MM.1S (cell line): Measurements from ENCODE around the gene MSH5.

Experiments used
- DNase-seq: peaks from one replicate; pipeline ENCODE4 v3.0.0-alpha.2; 2015
- H2AFZ ChIP-seq: fragments of 300-600 bp; sonication (generic); 2 replicates; pipeline ENCODE4 v1.6.0; 2016; ENCODE audit warnings: antibody characterized with exemption, low read length
- H3F3A ChIP-seq: fragments of 300-600 bp; sonication (generic); 2 replicates; pipeline ENCODE4 v1.6.1; 2016; ENCODE audit warnings: mild to moderate bottlenecking, antibody characterized with exemption, low read length, moderate library complexity, mixed read lengths; ENCODE audit not compliant: insufficient read depth
- H3K27ac ChIP-seq: fragments of 300-600 bp; sonication (generic); 2 replicates; pipeline ENCODE4 v1.5.1; 2016; ENCODE audit warnings: mild to moderate bottlenecking, low read length
- H3K27me3 ChIP-seq: fragments of 300-600 bp; sonication (generic); replicated peaks from 2 replicates; pipeline ENCODE4 v1.6.0; 2016; ENCODE audit warnings: low read length; ENCODE audit not compliant: insufficient read depth
- H3K36me3 ChIP-seq: fragments of 300-600 bp; sonication (generic); replicated peaks from 2 replicates; pipeline ENCODE4 v1.6.1; 2016; ENCODE audit warnings: mild to moderate bottlenecking, low read length, mixed read lengths; ENCODE audit not compliant: insufficient read depth
- H3K4me1 ChIP-seq: fragments of 300-600 bp; sonication (generic); 2 replicates; pipeline ENCODE4 v1.6.1; 2016; ENCODE audit warnings: low read length, mixed read lengths
- H3K4me2 ChIP-seq: fragments of 300-600 bp; sonication (generic); 2 replicates; pipeline ENCODE4 v1.6.0; 2016; ENCODE audit warnings: low read depth, low read length
- H3K4me3 ChIP-seq: fragments of 300-600 bp; sonication (generic); 2 replicates; pipeline ENCODE4 v1.5.1; 2016; ENCODE audit warnings: low read length, mixed read lengths
- H3K79me2 ChIP-seq: fragments of 300-600 bp; sonication (generic); 2 replicates; pipeline ENCODE4 v1.6.1; 2016; ENCODE audit warnings: mixed run types, low read length, mixed read lengths
- H3K9ac ChIP-seq: fragments of 300-600 bp; sonication (generic); 2 replicates; pipeline ENCODE4 v1.6.1; 2016; ENCODE audit warnings: low read length, mixed read lengths
- H3K9me2 ChIP-seq: fragments of 300-600 bp; sonication (generic); replicated peaks from 2 replicates; pipeline ENCODE4 v1.6.1; 2016; ENCODE audit warnings: mild to moderate bottlenecking, low read length, mixed read lengths; ENCODE audit not compliant: insufficient read depth
- H3K9me3 ChIP-seq: fragments of 300-600 bp; sonication (generic); replicated peaks from 2 replicates; pipeline ENCODE4 v1.6.1; 2016; ENCODE audit warnings: mild to moderate bottlenecking, low read length, mixed read lengths; ENCODE audit not compliant: insufficient read depth
- H4K20me1 ChIP-seq: fragments of 300-600 bp; sonication (generic); 2 replicates; pipeline ENCODE4 v1.6.1; 2016; ENCODE audit warnings: mild to moderate bottlenecking, low read length, moderate library complexity, mixed read lengths; ENCODE audit not compliant: insufficient read depth
- CTCF ChIP-seq: fragments of 300-600 bp; sonication (generic); IDR thresholded peaks from 2 replicates; pipeline ENCODE4 v1.5.1; 2016; ENCODE audit warnings: antibody characterized with exemption, low read length, mixed read lengths
- EZH2 ChIP-seq: fragments of 300-600 bp; sonication (generic); optimal IDR thresholded peaks from 2 replicates; pipeline ENCODE3; 2017; ENCODE audit warnings: low read depth, mild to moderate bottlenecking, antibody characterized with exemption, low read length, mixed read lengths
- EZH2phosphoT487 ChIP-seq: fragments of 300-600 bp; sonication (generic); IDR thresholded peaks from 2 replicates; pipeline ENCODE4 v1.6.1; 2018; ENCODE audit warnings: antibody characterized with exemption, low read length

MSH5 gene

DNA sequence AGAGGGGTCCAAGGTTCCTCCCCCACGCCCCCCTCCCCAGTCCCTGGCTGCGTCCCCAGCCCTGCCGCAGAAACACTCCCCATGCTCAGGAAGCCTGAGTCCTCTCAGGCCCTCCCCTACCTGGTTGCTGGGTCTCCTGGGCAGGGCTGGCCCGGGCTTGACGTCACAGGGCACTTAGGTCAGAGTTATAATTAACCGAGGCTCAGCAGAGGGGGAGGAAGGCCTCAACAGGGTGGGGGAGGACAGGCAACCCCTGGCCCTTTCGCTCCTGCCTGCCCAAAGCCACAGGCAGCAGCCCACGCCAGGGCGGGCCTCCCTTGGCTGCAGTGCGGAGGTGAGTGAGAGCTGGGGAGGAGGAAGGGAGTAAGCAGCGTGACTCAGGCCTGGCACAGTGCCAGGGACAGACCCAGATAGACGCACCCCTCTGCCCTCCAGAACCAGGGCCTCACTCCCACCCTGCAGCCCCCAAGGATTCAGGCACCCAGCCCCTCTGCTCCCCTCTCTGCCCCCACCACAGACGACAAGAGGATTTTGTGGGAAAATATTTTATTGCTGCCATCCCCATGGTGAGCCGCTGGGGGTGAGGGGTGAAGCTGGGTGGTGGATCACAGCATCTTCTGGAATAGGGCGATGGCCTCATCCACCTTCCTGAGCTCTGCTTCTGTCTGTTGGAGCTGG is 37.3 kb downstream of the MSH5 start, which contains the start of gene VWA7:
Gene VWA7, minus strand, starts transcription at position 340 of the 678 bp plus-strand sequence. CDS start 549 bp downstream, outside the sequence.
- DNase-seq = peak; percentile 96
- Histone ChIP-seq H3K9me2 (no peaks in the 10 kb centered on the region), H3K9me3 (no peaks in the 10 kb centered on the region), H4K20me1 (no peaks in the 10 kb centered on the region), H3K4me3 (peak within 1 kb of the TSS; percentile 59), H2AFZ (peak within 1 kb of the TSS; percentile 32; the same call in 1 of the 2 replicates), H3K4me1 (peaks cover 30% of the 10 kb centered on the region), H3K36me3 (0 out of 2 replicates have a peak, but pooled peaks cover 8% of the 10 kb centered on the region), H3F3A (peaks cover 33% of the 10 kb centered on the region), H3K27me3 (no peaks in the 10 kb centered on the region), H3K4me2 (peak within 1 kb of the TSS; percentile 99), H3K79me2 (peaks cover 32% of the 10 kb centered on the region), H3K27ac (peak within 1 kb of the TSS; percentile 96), H3K9ac (peak within 1 kb of the TSS; percentile 93)
- TF ChIP-seq EZH2phosphoT487 (no peak), CTCF (no peak), EZH2 (no peak)

GRCh38 chr6:31777667-31778050 is 37.9 kb downstream of the MSH5 start:
- Histone ChIP-seq H3F3A (peaks cover 33% of the 10 kb centered on the region), H3K27me3 (no peaks in the 10 kb centered on the region), H3K4me2 (peak overlapping the region; percentile 99), H2AFZ (no peak overlapping the region), H3K79me2 (peaks cover 37% of the 10 kb centered on the region), H3K9ac (peak overlapping the region; percentile 93), H3K4me3 (peak overlapping the region; percentile 39; the same call in 1 of the 2 replicates), H3K36me3 (peaks cover 8% of the 10 kb centered on the region; the same call in 1 of the 2 replicates), H3K27ac (peak overlapping the region; percentile 96), H4K20me1 (no peaks in the 10 kb centered on the region), H3K4me1 (peaks cover 30% of the 10 kb centered on the region), H3K9me3 (no peaks in the 10 kb centered on the region), H3K9me2 (no peaks in the 10 kb centered on the region)
- DNase-seq = no peak
- no peak for TF ChIP-seq EZH2phosphoT487
- TF ChIP-seq EZH2 = no peak
- TF ChIP-seq CTCF = no peak

DNA sequence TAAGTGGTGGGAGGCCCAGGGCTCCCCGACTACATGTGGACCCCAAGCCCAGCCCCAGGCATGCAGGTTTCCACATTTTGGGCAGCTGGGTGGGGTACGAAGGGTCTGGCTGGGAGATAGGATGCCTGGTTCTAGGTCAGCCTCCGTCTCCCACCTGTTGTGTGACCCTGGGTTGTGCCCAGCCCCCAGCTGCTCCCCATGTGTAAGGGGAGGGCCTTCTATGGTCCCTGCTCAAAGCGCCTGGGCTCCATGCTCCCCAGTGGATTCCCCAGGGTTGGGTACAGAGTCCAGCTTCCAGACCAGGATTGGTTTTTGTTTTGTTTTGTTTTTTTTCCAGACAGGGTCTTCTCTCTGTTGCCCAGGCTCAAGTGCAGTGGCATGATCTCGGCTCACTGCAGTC is 38.4 kb downstream of the MSH5 start:
- peak overlapping the region; percentile 99; the same call in 1 of the 2 replicates for H3K4me2 ChIP-seq
- DNase-seq = no peak
- H3K27ac ChIP-seq = peak overlapping the region; percentile 96
- no peak overlapping the region for H3K4me3 ChIP-seq
- H3K9me2 ChIP-seq = no peaks in the 10 kb centered on the region
- H3F3A ChIP-seq = peaks cover 33% of the 10 kb centered on the region
- H3K27me3 ChIP-seq = no peaks in the 10 kb centered on the region
- H3K9me3 ChIP-seq = no peaks in the 10 kb centered on the region
- peaks cover 11% of the 10 kb centered on the region; the same call in 1 of the 2 replicates for H3K36me3 ChIP-seq
- H3K4me1 ChIP-seq = peaks cover 30% of the 10 kb centered on the region
- no peak overlapping the region for H2AFZ ChIP-seq
- H4K20me1 ChIP-seq = no peaks in the 10 kb centered on the region
- peak overlapping the region; percentile 93; the same call in 1 of the 2 replicates for H3K9ac ChIP-seq
- peaks cover 40% of the 10 kb centered on the region for H3K79me2 ChIP-seq
- TF ChIP-seq EZH2phosphoT487 (no peak), CTCF (no peak), EZH2 (no peak)
